ENCODE data around the gene RABL2B. TPM values are rescaled to one million over a fixed set of nuclear protein-coding genes. Genes with fewer than 3 reads are reported as not detected.

Gene RABL2B
- total RNA-seq, 2 experiments from 2014 or later = 19.2 to 22.5 TPM

- Mint-ChIP-seq H3K27me3 (no peaks in the 10 kb centered on the region), H3K4me1 (ENCODE audit: low read depth) (no peaks in the 10 kb centered on the region), H3K4me3 (no peak overlapping the region), H3K9me3 (no peaks in the 10 kb centered on the region), H3K36me3 (ENCODE audit: low read depth) (no peaks in the 10 kb centered on the region), H3K27ac (no peak overlapping the region)
- DNase-seq = no peak
- intact Hi-C loops (cut with micrococcal nuclease) = no loop called here
- POLR2A ChIA-PET = no interaction called here
- TF ChIP-seq, protein P1, sequence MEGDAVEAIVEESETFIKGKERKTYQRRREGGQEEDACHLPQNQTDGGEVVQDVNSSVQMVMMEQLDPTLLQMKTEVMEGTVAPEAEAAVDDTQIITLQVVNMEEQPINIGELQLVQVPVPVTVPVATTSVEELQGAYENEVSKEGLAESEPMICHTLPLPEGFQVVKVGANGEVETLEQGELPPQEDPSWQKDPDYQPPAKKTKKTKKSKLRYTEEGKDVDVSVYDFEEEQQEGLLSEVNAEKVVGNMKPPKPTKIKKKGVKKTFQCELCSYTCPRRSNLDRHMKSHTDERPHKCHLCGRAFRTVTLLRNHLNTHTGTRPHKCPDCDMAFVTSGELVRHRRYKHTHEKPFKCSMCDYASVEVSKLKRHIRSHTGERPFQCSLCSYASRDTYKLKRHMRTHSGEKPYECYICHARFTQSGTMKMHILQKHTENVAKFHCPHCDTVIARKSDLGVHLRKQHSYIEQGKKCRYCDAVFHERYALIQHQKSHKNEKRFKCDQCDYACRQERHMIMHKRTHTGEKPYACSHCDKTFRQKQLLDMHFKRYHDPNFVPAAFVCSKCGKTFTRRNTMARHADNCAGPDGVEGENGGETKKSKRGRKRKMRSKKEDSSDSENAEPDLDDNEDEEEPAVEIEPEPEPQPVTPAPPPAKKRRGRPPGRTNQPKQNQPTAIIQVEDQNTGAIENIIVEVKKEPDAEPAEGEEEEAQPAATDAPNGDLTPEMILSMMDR (IDR thresholded peaks at IDR 0.05) = no peak
- CTCF ChIA-PET = no interaction called here
- no peak for ATAC-seq
Observed at GRCh38 chr22:50723991-50724390, 59.4 kb downstream of the RABL2B start.

DNA sequence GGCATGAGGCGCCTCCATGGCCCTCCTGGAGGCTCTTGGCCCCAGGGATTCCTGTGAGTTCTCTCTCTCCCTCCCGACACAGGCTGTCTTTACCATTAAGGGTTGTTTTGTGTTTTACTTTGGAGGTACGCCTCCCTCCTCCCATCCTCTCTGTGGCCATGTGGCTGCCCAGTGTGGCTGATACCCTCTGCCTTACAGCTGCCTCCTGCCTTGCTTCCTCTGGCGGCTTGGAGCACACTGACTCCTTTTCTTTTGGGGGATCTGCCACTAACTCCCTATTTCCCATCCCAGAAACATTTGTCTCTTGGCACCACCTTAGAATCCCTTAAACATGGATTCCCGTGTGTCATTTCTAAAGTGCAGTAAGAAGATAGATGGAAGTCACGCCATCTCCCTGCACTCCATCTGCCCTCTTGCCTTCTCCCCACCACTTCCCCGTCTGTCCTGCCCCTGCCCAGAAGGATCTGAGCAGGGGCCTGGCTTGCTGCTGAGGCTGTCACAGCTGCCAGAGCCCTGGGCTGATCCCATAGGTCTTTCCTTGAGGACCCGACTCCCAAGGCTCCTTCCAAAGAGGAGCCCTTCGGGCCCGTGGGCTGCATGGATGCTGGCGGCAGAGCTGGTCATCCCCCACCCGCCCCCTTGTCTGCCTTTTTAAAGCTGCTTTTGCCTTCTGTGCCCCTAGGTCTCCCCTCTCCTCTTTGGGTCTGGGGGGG lies 60.6 kb downstream of the RABL2B start:
- no peak for ATAC-seq
- Mint-ChIP-seq H3K4me1 (ENCODE audit: low read depth) (no peaks in the 10 kb centered on the region), H3K27ac (no peak overlapping the region), H3K4me3 (no peak overlapping the region), H3K27me3 (no peaks in the 10 kb centered on the region), H3K9me3 (no peaks in the 10 kb centered on the region), H3K36me3 (ENCODE audit: low read depth) (no peaks in the 10 kb centered on the region)
- intact Hi-C loops (cut with micrococcal nuclease) = no loop called here
- CTCF ChIA-PET = no interaction called here
- TF ChIP-seq, protein P1 (IDR thresholded peaks at IDR 0.05) = no peak
- POLR2A ChIA-PET = no interaction called here
- no peak for DNase-seq

- no peaks in the 10 kb centered on the region for H3K27me3 Mint-ChIP-seq
- CTCF ChIA-PET = interaction anchor here (1.3 kb wide), 1 partner anchor 10 kb away, joined by 3 read pairs; no protein-coding TSS in a partner anchor
- H3K4me3 Mint-ChIP-seq = no peak overlapping the region
- H3K36me3 Mint-ChIP-seq (ENCODE audit: low read depth) = no peaks in the 10 kb centered on the region
- DNase-seq = no peak
- no peaks in the 10 kb centered on the region for H3K9me3 Mint-ChIP-seq
- no peaks in the 10 kb centered on the region for H3K4me1 Mint-ChIP-seq (ENCODE audit: low read depth)
- intact Hi-C loops (cut with micrococcal nuclease) = no loop called here
- no peak overlapping the region for H3K27ac Mint-ChIP-seq
- TF ChIP-seq, protein P1 (IDR thresholded peaks at IDR 0.05) = no peak
- ATAC-seq = no peak
- POLR2A ChIA-PET = no interaction called here
Observed at GRCh38 chr22:50722048-50722701, 61.3 kb downstream of the RABL2B start.

DNA sequence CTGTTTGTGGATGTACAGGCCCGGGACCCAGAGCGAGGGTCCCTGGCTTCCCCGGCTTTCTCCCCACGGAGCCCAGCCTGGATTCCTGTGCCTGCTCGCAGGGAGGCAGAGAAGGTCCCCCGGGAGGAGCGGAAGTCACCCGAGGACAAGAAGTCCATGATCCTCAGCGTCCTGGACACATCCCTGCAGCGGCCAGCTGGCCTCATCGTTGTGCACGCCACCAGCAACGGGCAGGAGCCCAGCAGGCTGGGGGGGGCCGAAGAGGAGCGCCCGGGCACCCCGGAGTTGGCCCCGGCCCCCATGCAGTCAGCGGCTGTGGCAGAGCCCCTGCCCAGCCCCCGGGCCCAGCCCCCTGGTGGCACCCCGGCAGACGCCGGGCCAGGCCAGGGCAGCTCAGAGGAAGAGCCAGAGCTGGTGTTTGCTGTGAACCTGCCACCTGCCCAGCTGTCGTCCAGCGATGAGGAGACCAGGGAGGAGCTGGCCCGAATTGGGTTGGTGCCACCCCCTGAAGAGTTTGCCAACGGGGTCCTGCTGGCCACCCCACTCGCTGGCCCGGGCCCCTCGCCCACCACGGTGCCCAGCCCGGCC lies 62.1 kb downstream of the RABL2B start:
- ATAC-seq = no peak
- ChIA-PET CTCF (interaction anchor here (1.3 kb wide), 1 partner anchor 11 kb away, joined by 3 read pairs; no protein-coding TSS in a partner anchor), POLR2A (no interaction called here)
- Mint-ChIP-seq H3K27ac (no peak overlapping the region), H3K9me3 (no peaks in the 10 kb centered on the region), H3K4me1 (ENCODE audit: low read depth) (no peaks in the 10 kb centered on the region), H3K27me3 (no peaks in the 10 kb centered on the region), H3K4me3 (no peak overlapping the region), H3K36me3 (ENCODE audit: low read depth) (no peaks in the 10 kb centered on the region)
- no peak for DNase-seq
- intact Hi-C loops (cut with micrococcal nuclease) = no loop called here
- TF ChIP-seq, protein P1 (IDR thresholded peaks at IDR 0.05) = no peak

Data from activated CD8-positive, alpha-beta T cell treated with anti-CD3 and anti-CD28 coated beads for 36 hours (primary cell).